ENCODE data around the gene TEAD4.

DNA sequence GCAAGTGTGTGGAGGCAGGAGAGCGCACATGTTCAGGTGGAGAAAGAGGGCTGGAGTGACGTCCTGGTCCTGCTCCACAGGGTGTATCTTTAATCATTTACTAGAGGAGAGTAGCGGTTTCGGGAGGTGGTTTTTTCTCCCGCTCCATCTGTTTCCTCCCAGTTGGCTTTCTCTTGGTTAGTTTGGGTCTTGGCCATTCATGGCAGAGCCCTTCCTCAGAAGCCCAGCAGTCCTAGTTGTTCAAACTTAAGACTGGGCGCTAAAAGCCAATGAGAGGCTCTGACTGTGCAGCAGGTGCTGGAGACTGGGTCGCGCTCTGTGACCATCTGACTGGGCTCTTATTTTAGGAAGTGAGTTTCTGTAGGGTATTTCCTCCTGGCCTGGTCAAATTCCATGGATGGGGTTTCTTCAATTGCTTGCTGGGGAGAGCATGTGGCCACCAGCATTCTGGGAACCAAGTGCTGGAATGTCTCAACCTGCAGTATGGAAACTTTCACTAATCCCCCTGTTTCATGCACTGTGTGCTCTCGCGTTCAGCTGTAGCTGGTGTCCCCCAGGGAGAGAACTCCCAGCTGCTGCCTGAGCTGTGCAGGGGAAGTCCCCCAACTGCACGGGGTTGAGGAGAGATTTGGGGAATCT, 90.5 kb downstream of the TEAD4 start:
- TF ChIP-seq CTCF (conservative IDR thresholded peaks at IDR 0.05 in 1 of 2, IDR thresholded peaks at IDR 0.05 in 1 of 2; ENCODE audit: extremely low read depth in 1 of 2, insufficient read depth in 1 of 2, low read depth in 1 of 2, low read length in 2 of 2) (no peak), EZH2 (IDR thresholded peaks at IDR 0.05; ENCODE audit: borderline replicate concordance, low read length) (no peak)

Measured in mammary epithelial cell (primary cell).